ENCODE measurements around the gene ARHGAP19. TPM values are rescaled to one million over a fixed set of nuclear protein-coding genes. Genes with fewer than 3 reads are reported as not detected.

The ARHGAP19 gene
- total RNA-seq, 3 donors from 2014 or later: 6.4 to 34.4 (median 14.4) TPM

DNA sequence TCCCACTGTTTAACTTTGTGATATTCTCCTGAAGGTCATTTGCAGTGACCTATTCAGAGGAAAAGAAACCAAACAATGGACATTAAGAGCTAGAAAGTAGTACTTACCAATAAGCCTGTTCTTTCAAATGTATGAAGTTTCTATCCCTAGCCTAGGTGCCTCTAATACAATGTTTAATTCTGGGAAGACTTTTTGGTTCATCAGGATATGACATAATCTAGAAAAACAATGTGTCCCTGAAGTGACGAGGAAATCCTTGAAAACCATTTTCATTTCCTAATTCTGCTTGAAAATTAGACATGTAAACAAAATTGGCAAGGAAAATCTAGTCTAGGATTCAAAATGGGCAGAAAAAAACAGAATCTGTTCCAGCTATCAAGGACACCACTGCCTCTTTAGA, 36.1 kb downstream of the ARHGAP19 start:
- TF ChIP-seq POLR2AphosphoS5 (IDR thresholded peaks at IDR 0.05): no peak
- no peak for TF ChIP-seq POLR2A (IDR thresholded peaks at IDR 0.05)
- TF ChIP-seq, protein P1, sequence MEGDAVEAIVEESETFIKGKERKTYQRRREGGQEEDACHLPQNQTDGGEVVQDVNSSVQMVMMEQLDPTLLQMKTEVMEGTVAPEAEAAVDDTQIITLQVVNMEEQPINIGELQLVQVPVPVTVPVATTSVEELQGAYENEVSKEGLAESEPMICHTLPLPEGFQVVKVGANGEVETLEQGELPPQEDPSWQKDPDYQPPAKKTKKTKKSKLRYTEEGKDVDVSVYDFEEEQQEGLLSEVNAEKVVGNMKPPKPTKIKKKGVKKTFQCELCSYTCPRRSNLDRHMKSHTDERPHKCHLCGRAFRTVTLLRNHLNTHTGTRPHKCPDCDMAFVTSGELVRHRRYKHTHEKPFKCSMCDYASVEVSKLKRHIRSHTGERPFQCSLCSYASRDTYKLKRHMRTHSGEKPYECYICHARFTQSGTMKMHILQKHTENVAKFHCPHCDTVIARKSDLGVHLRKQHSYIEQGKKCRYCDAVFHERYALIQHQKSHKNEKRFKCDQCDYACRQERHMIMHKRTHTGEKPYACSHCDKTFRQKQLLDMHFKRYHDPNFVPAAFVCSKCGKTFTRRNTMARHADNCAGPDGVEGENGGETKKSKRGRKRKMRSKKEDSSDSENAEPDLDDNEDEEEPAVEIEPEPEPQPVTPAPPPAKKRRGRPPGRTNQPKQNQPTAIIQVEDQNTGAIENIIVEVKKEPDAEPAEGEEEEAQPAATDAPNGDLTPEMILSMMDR (IDR thresholded peaks at IDR 0.05): no peak
- intact Hi-C loops (cut with DNase I; ENCODE audit: low total_unique reads): no loop called here
- H3K27ac ChIP-seq: peak overlapping the region in 1 of 2 donors; percentile 13

DNA sequence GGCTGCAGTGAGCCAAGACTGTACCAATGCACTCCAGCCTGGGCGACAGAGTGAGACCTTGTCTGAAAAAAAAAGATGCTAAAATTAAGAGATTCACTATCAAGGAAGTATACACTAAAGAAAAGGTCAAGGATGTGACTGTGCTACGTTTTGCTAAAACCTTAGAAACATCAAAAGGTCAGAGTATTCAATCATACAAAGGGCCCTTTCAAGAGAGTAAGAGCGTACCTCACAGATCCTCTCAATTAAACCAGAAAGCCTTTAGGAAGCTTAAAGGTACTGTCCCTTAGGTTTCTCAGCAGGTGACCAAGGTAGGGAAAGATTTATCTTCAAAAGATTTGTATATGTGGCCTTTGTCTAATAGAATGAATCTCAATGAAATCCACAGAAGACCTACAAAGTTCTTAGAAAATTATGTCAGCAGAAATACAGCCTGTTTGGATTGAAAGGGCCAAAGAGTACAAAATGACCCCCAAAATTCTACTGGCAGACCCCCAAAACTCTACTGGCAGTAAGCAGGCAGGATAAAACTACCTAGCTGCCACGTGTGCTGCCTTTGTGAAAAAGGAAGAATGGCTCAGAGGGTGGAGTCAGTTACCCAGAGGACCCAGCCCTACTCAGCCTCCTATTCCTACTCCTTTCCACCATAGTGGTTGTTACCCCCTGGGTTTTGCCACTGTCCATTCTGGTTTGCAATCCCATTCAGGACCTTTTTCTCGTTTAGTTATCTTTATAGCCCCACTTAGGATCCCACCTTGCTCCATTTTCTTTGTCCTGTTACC, 36.7 kb downstream of the ARHGAP19 start:
- H3K9me3 ChIP-seq: no peaks in the 10 kb centered on the region
- no peaks in the 10 kb centered on the region for H3K27me3 ChIP-seq
- TF ChIP-seq, protein P1 (IDR thresholded peaks at IDR 0.05): no peak
- no peaks in the 10 kb centered on the region for H3K36me3 ChIP-seq
- H3K27ac ChIP-seq: peak overlapping the region in 1 of 2 donors; percentile 53
- no peaks in the 10 kb centered on the region for H3K4me1 ChIP-seq
- intact Hi-C loops (cut with DNase I; ENCODE audit: low total_unique reads): no loop called here
- H3K4me3 ChIP-seq: no peak overlapping the region
- DNase-seq (ENCODE audit: low spot score in 2 of 2): no peak

More for the DNA sequence above, 36.1 kb downstream of the ARHGAP19 start:
- no peaks in the 10 kb centered on the region for H3K4me1 ChIP-seq
- no peaks in the 10 kb centered on the region for H3K36me3 ChIP-seq
- H3K9me3 ChIP-seq: no peaks in the 10 kb centered on the region
- no peak for DNase-seq (ENCODE audit: low spot score in 2 of 2)
- no peak overlapping the region for H3K4me3 ChIP-seq
- H3K27me3 ChIP-seq: no peaks in the 10 kb centered on the region

DNA sequence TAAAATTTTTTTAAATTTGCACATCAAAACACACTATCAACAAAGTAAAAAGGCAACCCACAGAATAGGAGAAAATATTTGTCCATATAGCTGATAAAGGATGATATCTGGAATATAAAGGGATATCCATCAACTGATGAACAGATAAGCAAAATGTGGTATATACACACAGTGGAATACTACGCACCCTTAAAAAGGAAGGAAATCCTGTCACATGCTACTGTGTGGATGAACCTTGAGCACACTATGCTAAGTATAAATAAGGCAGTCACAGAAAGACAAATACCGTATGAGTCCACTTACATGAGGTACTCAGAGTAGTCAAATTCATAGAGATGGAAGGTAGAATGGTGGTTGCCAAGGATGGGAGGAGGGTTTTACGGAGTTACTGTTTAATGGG, 37.7 kb downstream of the ARHGAP19 start:
- Histone ChIP-seq H3K27me3 (no peaks in the 10 kb centered on the region), H3K4me1 (no peaks in the 10 kb centered on the region), H3K36me3 (no peaks in the 10 kb centered on the region), H3K9me3 (no peaks in the 10 kb centered on the region), H3K4me3 (no peak overlapping the region), H3K27ac (no peak overlapping the region)
- DNase-seq (ENCODE audit: low spot score in 2 of 2): no peak
- TF ChIP-seq POLR2AphosphoS5 (IDR thresholded peaks at IDR 0.05) (no peak), POLR2A (IDR thresholded peaks at IDR 0.05) (no peak)
- TF ChIP-seq, protein P1 (IDR thresholded peaks at IDR 0.05): no peak
- intact Hi-C loops (cut with DNase I; ENCODE audit: low total_unique reads): no loop called here

DNA sequence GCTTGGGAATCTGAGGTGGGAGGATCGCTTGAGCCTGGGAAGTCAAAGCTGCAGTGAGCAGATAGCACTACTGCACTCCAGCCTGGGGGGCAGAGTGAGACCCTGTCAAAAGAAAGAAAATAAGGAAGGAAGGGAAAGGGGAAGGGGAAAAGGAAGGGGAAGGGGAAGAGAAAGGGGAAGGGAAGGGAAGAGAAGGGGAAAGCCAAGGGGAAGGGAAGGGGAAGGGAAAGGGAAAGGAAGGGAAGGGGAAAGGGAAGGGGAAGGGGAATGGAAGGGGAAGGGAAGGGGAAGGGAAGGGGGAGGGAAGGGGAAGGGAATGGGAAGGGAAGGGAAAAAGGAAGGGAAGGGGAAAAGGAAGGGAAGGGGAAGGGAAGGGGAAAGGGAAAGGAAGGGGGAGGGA, 41.5 kb downstream of the ARHGAP19 start:
- H3K27me3 ChIP-seq: no peaks in the 10 kb centered on the region
- intact Hi-C loops (cut with DNase I; ENCODE audit: low total_unique reads): no loop called here
- TF ChIP-seq POLR2AphosphoS5 (IDR thresholded peaks at IDR 0.05) (no peak), POLR2A (IDR thresholded peaks at IDR 0.05) (no peak)
- TF ChIP-seq, protein P1 (IDR thresholded peaks at IDR 0.05): no peak
- DNase-seq (ENCODE audit: low spot score in 2 of 2): no peak
- no peaks in the 10 kb centered on the region for H3K36me3 ChIP-seq
- H3K27ac ChIP-seq: no peak overlapping the region
- no peaks in the 10 kb centered on the region for H3K9me3 ChIP-seq
- no peak overlapping the region for H3K4me3 ChIP-seq
- H3K4me1 ChIP-seq: no peaks in the 10 kb centered on the region

DNA sequence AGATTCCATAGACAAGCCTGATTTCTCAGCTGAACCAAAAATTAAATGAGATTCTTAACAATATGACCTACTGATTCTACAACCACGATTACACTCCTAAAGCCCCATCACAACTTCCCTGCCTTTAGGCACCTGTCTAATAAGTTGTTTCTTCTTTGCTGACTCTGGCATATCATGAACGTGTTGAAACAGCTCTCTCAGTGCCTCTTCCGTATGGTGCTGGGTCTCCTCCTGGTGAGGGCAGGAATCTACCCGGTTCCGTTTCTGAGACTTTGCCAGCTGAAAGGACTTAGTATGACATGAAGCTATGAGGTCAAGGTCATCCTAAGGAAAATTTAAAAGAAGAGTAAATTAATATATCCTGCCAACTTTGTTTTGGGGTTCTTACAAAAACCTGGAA, 48.6 kb downstream of the ARHGAP19 start:
- Histone ChIP-seq H3K27me3 (no peaks in the 10 kb centered on the region), H3K36me3 (no peaks in the 10 kb centered on the region), H3K27ac (no peak overlapping the region), H3K4me3 (no peak overlapping the region), H3K4me1 (no peaks in the 10 kb centered on the region), H3K9me3 (no peaks in the 10 kb centered on the region)
- no peak for DNase-seq (ENCODE audit: low spot score in 2 of 2)
- TF ChIP-seq POLR2AphosphoS5 (IDR thresholded peaks at IDR 0.05) (no peak), POLR2A (IDR thresholded peaks at IDR 0.05) (no peak)
- TF ChIP-seq, protein P1 (IDR thresholded peaks at IDR 0.05): no peak
- intact Hi-C loops (cut with DNase I; ENCODE audit: low total_unique reads): no loop called here
